Fibroblast of villous mesenchyme (primary cell): Measurements from ENCODE around the gene ALPI. TPM values are rescaled to one million over a fixed set of nuclear protein-coding genes. Genes with fewer than 3 reads are reported as not detected.
"Not testable (repeated sequence)": the region's sequence is repeated elsewhere in the genome, so short reads cannot be mapped to it uniquely, and the experiment has no call there.

Experiments
- DNase-seq: peaks from one replicate; pipeline ENCODE4 v3.0.0-alpha.2; 2010; ENCODE audit warnings: low read depth
- H3K4me3 ChIP-seq: 2 replicates; pipeline ENCODE4 v1.5.1; 2011; ENCODE audit warnings: low read depth, mild to moderate bottlenecking, low read length
- CTCF ChIP-seq: IDR thresholded peaks from 2 replicates; pipeline ENCODE4 v1.5.1; 2012; ENCODE audit warnings: low read depth, mild to moderate bottlenecking, low read length; ENCODE audit not compliant: insufficient read depth
- total RNA-seq: library from RNA; depleted of rRNA; stranded (reverse); fragments of >200 nt; gene quantifications from 2 replicates; pipeline ENCODE4 v1.2.3, GENCODE V29; 2012

The ALPI gene
- total RNA-seq, 1 donor, result not detected

DNA sequence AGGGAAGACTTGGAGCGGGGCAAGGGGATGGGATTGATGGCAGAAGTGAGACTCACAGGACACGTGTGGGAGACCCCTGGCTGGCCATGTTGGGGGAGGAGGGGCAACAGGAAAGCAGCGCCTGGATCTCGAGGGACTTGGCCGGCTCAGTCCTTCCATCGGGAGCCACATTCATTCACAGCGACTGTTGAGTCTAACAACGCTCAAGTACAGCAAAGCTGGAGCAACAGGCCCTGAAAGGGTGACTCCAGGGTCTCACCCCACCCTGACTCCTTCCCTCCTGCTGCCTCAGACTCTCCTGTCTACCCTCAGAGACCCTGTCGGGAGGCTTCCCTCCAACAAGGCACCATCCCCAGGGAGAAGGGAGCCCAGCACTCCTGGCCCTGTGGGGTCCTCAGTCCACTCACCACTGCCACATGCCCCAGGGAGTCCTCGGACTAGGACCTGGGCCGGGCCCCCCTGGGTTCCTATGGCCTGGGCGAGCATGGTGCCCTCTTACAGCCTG, 14.8 kb upstream of the ALPI start:
- H3K4me3 ChIP-seq, result no peak overlapping the region
- DNase-seq, result no peak
- no peak for TF ChIP-seq CTCF

DNA sequence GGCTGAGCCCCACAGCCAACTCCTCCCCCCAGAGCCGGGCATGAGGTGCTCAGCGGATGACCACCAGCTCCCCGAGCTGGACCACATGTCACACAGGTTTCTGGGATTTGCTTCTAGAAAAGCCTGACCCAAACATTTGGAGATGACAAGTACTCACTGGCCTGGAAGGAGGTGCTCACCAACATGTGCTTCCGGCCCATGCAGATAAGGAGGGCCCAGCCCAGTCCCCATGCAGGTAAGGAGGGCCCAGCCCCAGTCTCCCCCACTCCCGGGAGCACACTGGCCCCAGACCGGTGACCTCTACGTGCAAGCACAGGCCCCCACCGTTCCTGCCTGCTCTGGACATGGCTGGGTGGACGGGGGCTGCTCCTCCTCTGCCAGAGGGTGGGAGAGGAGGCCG, 14.0 kb upstream of the ALPI start:
- not testable (repeated sequence) for DNase-seq, H3K4me3 ChIP-seq

GRCh38 chr2:232442431-232442830, 13.5 kb upstream of the ALPI start:
- not testable (repeated sequence) for DNase-seq, H3K4me3 ChIP-seq

GRCh38 chr2:232443047-232443446, 12.9 kb upstream of the ALPI start:
- not testable (repeated sequence) for DNase-seq, H3K4me3 ChIP-seq

DNA sequence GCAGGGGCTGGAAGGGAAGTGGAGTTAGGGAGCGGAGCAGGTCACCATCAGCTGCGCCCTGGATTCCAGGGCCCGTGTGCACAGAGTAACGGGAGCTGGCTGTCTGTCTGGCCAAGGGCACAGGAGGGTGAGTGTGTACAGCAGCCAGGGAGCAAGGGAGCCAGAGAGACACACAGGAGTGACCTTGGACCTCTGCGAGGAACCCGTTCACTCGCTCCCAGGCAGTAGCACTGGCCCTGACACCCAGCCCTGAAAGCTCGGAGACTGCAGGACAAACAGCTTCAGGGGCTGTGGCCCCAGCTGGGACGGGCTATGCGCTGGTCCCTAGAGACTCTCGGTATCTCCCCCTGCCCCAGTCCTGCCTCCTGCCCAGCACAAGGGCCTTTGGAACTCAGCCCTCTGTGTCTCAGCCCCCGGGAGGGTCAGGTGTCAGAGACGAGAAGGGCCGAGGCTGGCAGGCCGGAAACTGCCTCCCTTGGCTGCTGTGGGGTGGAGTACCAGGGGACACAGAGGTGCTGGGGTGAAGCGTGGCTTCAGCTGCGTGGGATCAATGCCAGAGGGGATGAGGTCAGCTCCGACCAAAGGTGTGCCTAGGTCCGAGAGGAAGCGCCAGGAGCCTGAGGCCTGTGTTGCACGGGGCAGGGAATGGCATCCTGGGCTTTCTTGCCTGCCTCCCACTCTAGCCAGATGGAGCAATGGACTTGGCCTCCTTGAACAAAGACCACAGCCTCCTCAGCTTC, 12.1 kb upstream of the ALPI start:
- not testable (repeated sequence) for H3K4me3 ChIP-seq, DNase-seq

GRCh38 chr2:232444409-232445148, 11.4 kb upstream of the ALPI start:
- peak; percentile 59 for DNase-seq

GRCh38 chr2:232445149-232445885, 10.6 kb upstream of the ALPI start:
- H3K4me3 ChIP-seq, DNase-seq: not testable (repeated sequence)

More at GRCh38 chr2:232444409-232445148, 11.4 kb upstream of the ALPI start:
- H3K4me3 ChIP-seq, result no peak overlapping the region
- TF ChIP-seq CTCF, result peak; percentile 72

DNA sequence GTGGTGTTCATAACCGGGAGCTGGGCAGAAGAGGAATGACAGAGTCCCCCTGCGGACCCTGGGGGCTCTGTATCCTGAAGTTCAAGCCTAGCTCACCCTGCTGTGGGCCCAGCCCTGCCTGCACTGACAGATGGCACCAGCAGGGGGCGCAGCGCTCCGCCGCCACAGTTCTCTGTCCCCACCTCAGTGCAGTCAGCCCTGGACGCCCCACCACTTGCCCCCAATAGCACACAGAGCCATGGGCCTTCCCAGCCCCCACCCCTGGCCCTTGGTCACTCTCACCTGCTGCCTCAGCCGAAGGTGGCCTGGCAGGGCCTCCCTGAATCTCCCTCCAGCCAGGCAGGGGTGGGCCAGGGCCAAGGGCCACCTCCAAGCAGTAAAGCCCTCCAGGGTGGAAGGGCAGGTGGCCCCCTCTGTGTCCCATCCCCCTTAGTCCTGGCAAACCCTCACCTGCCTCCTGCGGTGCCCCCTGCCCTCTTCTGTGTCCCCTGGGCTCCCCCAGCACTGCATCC, 9.6 kb upstream of the ALPI start:
- not testable (repeated sequence) for DNase-seq, H3K4me3 ChIP-seq
- TF ChIP-seq CTCF, result peak; percentile 18

GRCh38 chr2:232447091-232447620, 8.8 kb upstream of the ALPI start:
- no peak for DNase-seq
- no peak overlapping the region for H3K4me3 ChIP-seq
- no peak for TF ChIP-seq CTCF
